HepG2 (cell line): Measurements from ENCODE around the gene CPE. TPM values are rescaled to one million over a fixed set of nuclear protein-coding genes. Genes with fewer than 3 reads are reported as not detected.

Source experiments
- ATAC-seq: fragments of 200-7000 bp; cut with Tn5 transposase; 3 replicates; pipeline ENCODE4 v1.9.1; 2020; ENCODE audit warnings: mild to moderate bottlenecking, moderate library complexity
- BruUV-seq: library from RNA; stranded (reverse); fragments of 400-500 nt; replicated peaks from 2 replicates; lab custom pipeline; 2021; lab: Mats Ljungman, UMichigan
- CTCF ChIA-PET: fragments of 300-600 bp; formaldehyde crosslinking; extraction: SDS; loops from one replicate; lab custom pipeline; 2021; ENCODE audit warnings: low total read pairs, inconsistent platforms, low intra/inter-chr PET ratio; lab: Yijun Ruan, JAX
- POLR2A ChIA-PET: fragments of 350-600 bp; sonication (Branson Sonifier 250); formaldehyde crosslinking; loops from one replicate; lab custom pipeline; 2020; ENCODE audit warnings: antibody characterized with exemption, inconsistent platforms; lab: Yijun Ruan, JAX
- DNase-seq: peaks from one replicate; pipeline ENCODE4 v3.0.0-alpha.2; 2015; ENCODE audit warnings: low spot score
- FAIRE-seq: peaks from 3 replicates; lab custom pipeline; 2011; peaks lifted over from hg19 to GRCh38; lab: Jason Lieb, UNC
- H2AFZ ChIP-seq: one replicate; pipeline ENCODE4 v1.6.1; 2011; ENCODE audit warnings: low read length, inconsistent platforms
- H3K27ac ChIP-seq: fragments of 300-600 bp; 3 replicates; pipeline ENCODE4 v1.8.0; 2011; ENCODE audit warnings: mixed run types, mild to moderate bottlenecking, mixed read lengths, low read length, inconsistent platforms; ENCODE audit not compliant: insufficient read depth; ENCODE audit errors: extremely low read length
- H3K27me3 ChIP-seq, 2 experiments: fragments of 200-600 bp in 1 of 2; 2 replicates in 1 of 2; 3 replicates in 1 of 2; pipeline versions ENCODE4 v1.6.0 to v1.8.0; 2011; ENCODE audit warnings: low read length in 2 of 2, mild to moderate bottlenecking in 2 of 2, moderate library complexity in 2 of 2, inconsistent platforms in 1 of 2; ENCODE audit not compliant: insufficient read depth in 2 of 2, control insufficient read depth in 1 of 2
- H3K36me3 ChIP-seq, 2 experiments: fragments of 200-600 bp in 1 of 2; replicated peaks in 1 of 2; 2 replicates in 1 of 2; 3 replicates in 1 of 2; pipeline versions ENCODE4 v1.5.1 to v1.8.0; 2011; ENCODE audit warnings: low read length in 2 of 2, inconsistent platforms in 1 of 2; ENCODE audit not compliant: insufficient read depth in 2 of 2, control insufficient read depth in 1 of 2
- H3K4me1 ChIP-seq: 2 replicates; pipeline ENCODE4 v1.5.1; 2012; ENCODE audit warnings: low read length, inconsistent platforms; ENCODE audit not compliant: insufficient read depth
- H3K4me2 ChIP-seq: 2 replicates; pipeline ENCODE4 v1.6.0; 2011; ENCODE audit warnings: low read depth, low read length, inconsistent platforms
- H3K4me3 ChIP-seq, 3 experiments: fragments of 200-600 bp in 1 of 3; sonication (generic), shearing (Covaris generic) in 1 of 3; replicated peaks in 1 of 3; 2 replicates each; pipeline ENCODE4 v1.5.1; 2011 to 2016; ENCODE audit warnings: low read length in 3 of 3, inconsistent platforms in 2 of 3, low read depth in 2 of 3, mild to moderate bottlenecking in 2 of 3, control low read depth in 1 of 3, mixed read lengths in 1 of 3; ENCODE audit not compliant: insufficient read depth in 1 of 3
- H3K79me2 ChIP-seq: one replicate; pipeline ENCODE4 v1.6.1; 2011; ENCODE audit warnings: low read length, inconsistent platforms; ENCODE audit not compliant: insufficient read depth
- H3K9ac ChIP-seq: 2 replicates; pipeline ENCODE4 v1.6.0; 2011; ENCODE audit warnings: mild to moderate bottlenecking, low read depth, low read length, inconsistent platforms; ENCODE audit not compliant: insufficient read depth
- H3K9me3 ChIP-seq: 2 replicates; pipeline ENCODE4 v1.5.1; 2012; ENCODE audit warnings: mild to moderate bottlenecking, low read length
- H4K20me1 ChIP-seq: 2 replicates; pipeline ENCODE4 v1.6.0; 2011; ENCODE audit warnings: inconsistent platforms, mild to moderate bottlenecking, low read length, moderate library complexity; ENCODE audit not compliant: insufficient read depth
- ATRX ChIP-seq: sonication (generic); formaldehyde crosslinking; IDR thresholded peaks from 2 replicates; pipeline ENCODE4 v1.4.0; 2020; ENCODE audit warnings: missing genetic modification reagents, borderline replicate concordance
- HNRNPK ChIP-seq: fragments of 200-400 bp; formaldehyde crosslinking; IDR thresholded peaks from 2 replicates; pipeline ENCODE4 v1.6.1; 2018; ENCODE audit warnings: low read length, low read depth, moderate library complexity, mild to moderate bottlenecking; ENCODE audit not compliant: poor library complexity, severe bottlenecking
- STAG1 ChIP-seq: sonication (generic); formaldehyde crosslinking; IDR thresholded peaks from 2 replicates; pipeline ENCODE4 v1.4.0; 2020; ENCODE audit warnings: missing genetic modification reagents
- YY1 ChIP-seq: IDR thresholded peaks from 2 replicates; pipeline ENCODE4 v1.6.1; 2011; ENCODE audit warnings: low read length, low read depth, moderate library complexity, mild to moderate bottlenecking; ENCODE audit not compliant: insufficient read depth, insufficient replicate concordance
- ZNF18 ChIP-seq: sonication (generic); formaldehyde crosslinking; IDR thresholded peaks from 2 replicates; pipeline ENCODE4 v1.8.0; 2022; ENCODE audit warnings: mild to moderate bottlenecking, missing genetic modification reagents; ENCODE audit not compliant: insufficient replicate concordance
- ZNF530 ChIP-seq: sonication (generic); formaldehyde crosslinking; IDR thresholded peaks from 2 replicates; pipeline ENCODE4 v1.5.0; 2020; ENCODE audit warnings: low read depth, mild to moderate bottlenecking, missing genetic modification reagents
- ZNF768 ChIP-seq: sonication (generic); formaldehyde crosslinking; IDR thresholded peaks from 2 replicates; pipeline ENCODE4 v1.4.0; 2020; ENCODE audit warnings: missing genetic modification reagents
- WGBS: methylation state at CpG from one replicate; pipeline ENCODE4 v1.1.6; 2017; ENCODE audit warnings: low lambda C conversion rate; 5-methylcytosine and 5-hydroxymethylcytosine counted together
- in situ Hi-C: cut with HindIII; loops from 2 replicates; pipeline ENCODE4 v1.10.0; 2017; ENCODE audit warnings: low pct_unique_long_range_greater_than_20kb; ENCODE audit not compliant: extremely low pct_ligation_motif_present
- intact Hi-C: fragments of 100-400 bp; cut with micrococcal nuclease; formaldehyde crosslinking; loops from one replicate; pipeline ENCODE4 v1.10.0; 2022; ENCODE audit not compliant: unreplicated experiment
- polyA plus RNA-seq, 8 experiments: library from polyadenylated mRNA; depleted of rRNA in 3 of 8; stranded (reverse) in 7 of 8; unstranded in 1 of 8; fragments of >200 nt; fragmentation: Illumina TruSeq in 4 of 8; extraction: Trizol in 4 of 8; gene quantifications; 2 replicates each; pipeline versions ENCODE4 v1.2.1 to v1.2.3, GENCODE V29; 2011 to 2016; ENCODE audit warnings: low read depth in 4 of 8, missing spikeins in 1 of 8, mixed read lengths in 1 of 8; ENCODE audit not compliant: insufficient read depth in 1 of 8
- total RNA-seq, 5 experiments: library from RNA; depleted of rRNA; stranded (reverse); fragments of >200 nt; fragmentation: Illumina TruSeq; extraction: Trizol; gene quantifications; 2 replicates each; pipeline ENCODE4 v1.2.3, GENCODE V29; 2016; ENCODE audit warnings: low read depth in 1 of 5
- TF ChIP-seq, protein P1 (sequence below): sonication (generic); formaldehyde crosslinking; IDR thresholded peaks from 2 replicates; pipeline ENCODE4 v1.4.0; 2020; ENCODE audit warnings: missing genetic modification reagents
- TF ChIP-seq, protein P2 (sequence below): sonication (generic); formaldehyde crosslinking; IDR thresholded peaks from 2 replicates; pipeline ENCODE4 v1.4.0; 2020; ENCODE audit warnings: low read depth, mild to moderate bottlenecking, missing genetic modification reagents

The CPE gene
- total and polyA plus RNA-seq, 2 of the 13 experiments (the other 11 are each of a cell fraction or from before 2014, with no cell fraction given): 268 to 852 TPM

DNA sequence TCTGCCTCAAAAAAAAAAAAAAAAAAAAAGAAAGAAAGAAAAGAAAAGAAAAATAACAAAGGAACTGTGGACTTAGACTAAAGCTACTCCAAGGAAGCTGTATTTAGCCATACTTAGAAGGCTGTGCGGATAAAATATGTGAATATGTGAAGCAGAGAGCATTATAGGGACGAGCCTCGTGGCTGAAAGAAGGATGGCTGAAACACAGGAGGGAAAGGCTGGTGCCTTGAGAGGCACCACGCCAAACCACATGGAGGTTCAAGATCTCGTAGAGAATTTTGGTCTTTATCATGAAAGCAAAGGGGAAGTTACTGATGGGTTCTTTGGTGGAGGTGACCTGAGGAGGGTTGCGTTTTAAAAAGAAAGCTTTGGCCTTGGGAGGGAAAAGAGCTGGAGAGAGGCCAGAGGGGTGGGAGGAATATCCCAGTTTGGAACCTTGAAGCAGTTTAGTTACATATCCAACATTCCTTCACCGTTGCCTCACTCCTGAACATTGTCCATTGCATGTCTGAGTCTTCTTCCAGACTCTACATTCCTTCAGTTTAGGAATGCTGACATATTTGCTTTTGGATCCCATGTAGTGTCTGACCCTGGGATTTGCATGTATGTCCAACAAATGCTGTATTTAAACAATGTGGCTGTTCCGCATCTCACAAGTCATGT, 82.5 kb downstream of the CPE start (continued):
- TF ChIP-seq HNRNPK: no peak

DNA sequence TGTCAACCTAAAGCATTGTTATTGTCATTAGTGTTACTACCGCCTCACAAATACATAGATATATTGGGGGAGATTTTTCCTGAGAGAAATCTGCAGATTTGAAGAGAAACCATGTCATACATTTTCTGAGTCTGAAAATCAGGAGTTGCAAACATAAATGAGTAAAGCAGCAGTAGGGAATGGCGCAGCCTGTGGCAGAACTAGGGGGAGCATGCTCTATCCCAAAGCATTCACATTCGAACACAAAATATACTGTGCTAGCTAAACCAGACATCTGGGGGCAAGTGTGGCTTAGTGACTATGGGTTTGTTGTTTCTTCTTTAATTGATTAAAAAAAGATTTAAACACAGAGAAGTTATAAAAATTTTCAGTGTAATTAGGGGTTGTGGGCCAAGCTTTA, 83.2 kb downstream of the CPE start:
- no peak for ATAC-seq
- 95% methylated on average over 3 of the region's 3 CpGs for WGBS
- Histone ChIP-seq H3K36me3 (peaks cover 0 to 10% of the 10 kb centered on the region in 2 experiments; a peak in 2 of 5 replicates), H3K79me2 (no peaks in the 10 kb centered on the region), H2AFZ (no peak overlapping the region)
- CTCF ChIA-PET: no interaction called here
- intact Hi-C loops: no loop called here
- TF ChIP-seq ATRX (CRISPR knock-in tag): no peak
- TF ChIP-seq STAG1 (CRISPR knock-in tag): peak; percentile 3; the same call in 1 of the 2 replicates
- TF ChIP-seq, all 625 proteins: peak for 1
- no peak for FAIRE-seq
- no peak overlapping the region for H3K4me3 ChIP-seq
- no peaks in the 10 kb centered on the region for H4K20me1 ChIP-seq
- H3K4me1 ChIP-seq: no peaks in the 10 kb centered on the region
- POLR2A ChIA-PET: interaction anchor here (1.4 kb wide), 1 partner anchor 83 kb away, joined by 3 read pairs; the partner anchor contains the start of gene CPE
- no peaks in the 10 kb centered on the region for H3K27me3 ChIP-seq
- no peak overlapping the region for H3K4me2 ChIP-seq
- DNase-seq: no peak
- no TSS peak for BruUV-seq
- H3K9ac ChIP-seq: no peak overlapping the region
- H3K27ac ChIP-seq: no peak overlapping the region
- no peaks in the 10 kb centered on the region for H3K9me3 ChIP-seq
- in situ Hi-C loops: loop anchor here (5.0 kb wide), 2 partner anchors 105 to 330 kb away; no protein-coding TSS in a partner anchor

- Histone ChIP-seq H3K36me3 (peaks cover 9 to 32% of the 10 kb centered on the region in 2 experiments), H3K27ac (peak overlapping the region; percentile 5), H3K9me3 (peaks cover 3% of the 10 kb centered on the region; the same call in 1 of the 2 replicates), H3K79me2 (no peaks in the 10 kb centered on the region), H3K27me3 (no peaks in the 10 kb centered on the region), H3K4me2 (no peak overlapping the region), H3K4me1 (no peaks in the 10 kb centered on the region), H3K9ac (no peak overlapping the region), H3K4me3 (no peak overlapping the region), H2AFZ (no peak overlapping the region), H4K20me1 (no peaks in the 10 kb centered on the region)
- ChIA-PET CTCF (interaction anchor here (0.9 to 2.4 kb wide), 4 partner anchors 85 to 333 kb away, joined by 3 to 28 read pairs (median 14); no protein-coding TSS in a partner anchor), POLR2A (no interaction called here)
- intact Hi-C loops (loop anchor here (1.0 kb wide), 3 partner anchors 108 to 333 kb away; no protein-coding TSS in a partner anchor), in situ Hi-C loops (loop anchor here (5.0 kb wide), 2 partner anchors 107 to 332 kb away; no protein-coding TSS in a partner anchor)
- BruUV-seq: no TSS peak
- 94% methylated on average over 7 of the region's 7 CpGs for WGBS
- no peak for FAIRE-seq
- no peak for DNase-seq
- ATAC-seq: peak; percentile 50
- TF ChIP-seq, protein P1, sequence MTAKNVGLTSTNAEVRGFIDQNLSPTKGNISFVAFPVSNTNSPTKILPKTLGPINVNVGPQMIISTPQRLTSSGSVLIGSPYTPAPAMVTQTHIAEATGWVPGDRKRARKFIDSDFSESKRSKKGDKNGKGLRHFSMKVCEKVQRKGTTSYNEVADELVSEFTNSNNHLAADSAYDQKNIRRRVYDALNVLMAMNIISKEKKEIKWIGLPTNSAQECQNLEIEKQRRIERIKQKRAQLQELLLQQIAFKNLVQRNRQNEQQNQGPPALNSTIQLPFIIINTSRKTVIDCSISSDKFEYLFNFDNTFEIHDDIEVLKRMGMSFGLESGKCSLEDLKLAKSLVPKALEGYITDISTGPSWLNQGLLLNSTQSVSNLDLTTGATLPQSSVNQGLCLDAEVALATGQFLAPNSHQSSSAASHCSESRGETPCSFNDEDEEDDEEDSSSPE (CRISPR knock-in tag): no peak
- TF ChIP-seq ZNF768 (CRISPR knock-in tag): no peak
- no peak for TF ChIP-seq YY1
- TF ChIP-seq, protein P2, sequence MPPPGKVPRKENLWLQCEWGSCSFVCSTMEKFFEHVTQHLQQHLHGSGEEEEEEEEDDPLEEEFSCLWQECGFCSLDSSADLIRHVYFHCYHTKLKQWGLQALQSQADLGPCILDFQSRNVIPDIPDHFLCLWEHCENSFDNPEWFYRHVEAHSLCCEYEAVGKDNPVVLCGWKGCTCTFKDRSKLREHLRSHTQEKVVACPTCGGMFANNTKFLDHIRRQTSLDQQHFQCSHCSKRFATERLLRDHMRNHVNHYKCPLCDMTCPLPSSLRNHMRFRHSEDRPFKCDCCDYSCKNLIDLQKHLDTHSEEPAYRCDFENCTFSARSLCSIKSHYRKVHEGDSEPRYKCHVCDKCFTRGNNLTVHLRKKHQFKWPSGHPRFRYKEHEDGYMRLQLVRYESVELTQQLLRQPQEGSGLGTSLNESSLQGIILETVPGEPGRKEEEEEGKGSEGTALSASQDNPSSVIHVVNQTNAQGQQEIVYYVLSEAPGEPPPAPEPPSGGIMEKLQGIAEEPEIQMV (CRISPR knock-in tag): no peak
- no peak for TF ChIP-seq ZNF530
- TF ChIP-seq ZNF18: no peak
Observed at GRCh38 chr4:165464376-165464775, 85.6 kb downstream of the CPE start.
